Loucy (cell line): Measurements from ENCODE around the gene AMER2.

Source experiments
- H2AFZ ChIP-seq: fragments of 200-600 bp; sonication (generic); 2 replicates; pipeline ENCODE4 v1.6.0; 2016; ENCODE audit warnings: antibody characterized with exemption, mild to moderate bottlenecking, low read length, moderate library complexity
- H3F3A ChIP-seq: fragments of 200-600 bp; 2 replicates; pipeline ENCODE4 v1.6.0; 2016; ENCODE audit warnings: antibody characterized with exemption, low read depth, mild to moderate bottlenecking
- H3K27me3 ChIP-seq: fragments of 200-600 bp; sonication (generic); 2 replicates; pipeline ENCODE4 v1.6.1; 2014; ENCODE audit warnings: low read length, mild to moderate bottlenecking; ENCODE audit not compliant: insufficient read depth, poor library complexity, severe bottlenecking
- H3K36me3 ChIP-seq: fragments of 200-600 bp; sonication (generic); 2 replicates; pipeline ENCODE4 v1.6.1; 2016; ENCODE audit warnings: low read length; ENCODE audit not compliant: insufficient read depth
- H3K4me1 ChIP-seq: fragments of 200-600 bp; sonication (generic); 2 replicates; pipeline ENCODE4 v1.5.1; 2014; ENCODE audit warnings: low read length, mild to moderate bottlenecking; ENCODE audit not compliant: insufficient read depth, poor library complexity, severe bottlenecking
- H3K4me2 ChIP-seq: fragments of 200-600 bp; sonication (generic); 2 replicates; pipeline ENCODE4 v1.6.0; 2014; ENCODE audit warnings: antibody characterized with exemption, low read length, low read depth, mild to moderate bottlenecking; ENCODE audit not compliant: poor library complexity, severe bottlenecking
- H3K4me3 ChIP-seq: fragments of 200-600 bp; sonication (generic); 2 replicates; pipeline ENCODE4 v1.5.1; 2014; ENCODE audit warnings: low read length, mild to moderate bottlenecking, mixed read lengths; ENCODE audit not compliant: poor library complexity, severe bottlenecking
- H3K79me2 ChIP-seq: fragments of 200-600 bp; sonication (generic); 2 replicates; pipeline ENCODE4 v1.6.1; 2014; ENCODE audit warnings: low read length; ENCODE audit not compliant: insufficient read depth
- H3K9ac ChIP-seq: fragments of 200-600 bp; sonication (generic); 2 replicates; pipeline ENCODE4 v1.6.0; 2014; ENCODE audit warnings: mild to moderate bottlenecking, low read depth, low read length, moderate library complexity; ENCODE audit not compliant: poor library complexity, severe bottlenecking
- H3K9me2 ChIP-seq: fragments of 200-600 bp; sonication (generic); replicated peaks from 2 replicates; pipeline ENCODE4 v1.6.1; 2016; ENCODE audit warnings: low read depth, low read length, mixed read lengths
- H3K9me3 ChIP-seq: fragments of 200-600 bp; sonication (generic); 2 replicates; pipeline ENCODE4 v1.6.1; 2014; ENCODE audit warnings: mild to moderate bottlenecking, antibody characterized with exemption, low read length, low read depth; ENCODE audit not compliant: insufficient read depth
- H4K20me1 ChIP-seq: fragments of 200-600 bp; sonication (generic); 2 replicates; pipeline ENCODE4 v1.6.0; 2014; ENCODE audit warnings: antibody characterized with exemption, low read length, mild to moderate bottlenecking; ENCODE audit not compliant: insufficient read depth, poor library complexity, severe bottlenecking
- EZH2phosphoT487 ChIP-seq: fragments of 200-600 bp; IDR thresholded peaks from 2 replicates; pipeline ENCODE4 v1.6.1; 2018; ENCODE audit warnings: antibody characterized with exemption, mild to moderate bottlenecking, moderate library complexity, borderline replicate concordance
- TF ChIP-seq, protein P1 (sequence below): fragments of 200-600 bp; sonication (generic); conservative IDR thresholded peaks from 2 replicates; pipeline ENCODE4 v1.5.1; 2014; ENCODE audit warnings: mild to moderate bottlenecking, antibody characterized with exemption, low read length

Gene AMER2

DNA sequence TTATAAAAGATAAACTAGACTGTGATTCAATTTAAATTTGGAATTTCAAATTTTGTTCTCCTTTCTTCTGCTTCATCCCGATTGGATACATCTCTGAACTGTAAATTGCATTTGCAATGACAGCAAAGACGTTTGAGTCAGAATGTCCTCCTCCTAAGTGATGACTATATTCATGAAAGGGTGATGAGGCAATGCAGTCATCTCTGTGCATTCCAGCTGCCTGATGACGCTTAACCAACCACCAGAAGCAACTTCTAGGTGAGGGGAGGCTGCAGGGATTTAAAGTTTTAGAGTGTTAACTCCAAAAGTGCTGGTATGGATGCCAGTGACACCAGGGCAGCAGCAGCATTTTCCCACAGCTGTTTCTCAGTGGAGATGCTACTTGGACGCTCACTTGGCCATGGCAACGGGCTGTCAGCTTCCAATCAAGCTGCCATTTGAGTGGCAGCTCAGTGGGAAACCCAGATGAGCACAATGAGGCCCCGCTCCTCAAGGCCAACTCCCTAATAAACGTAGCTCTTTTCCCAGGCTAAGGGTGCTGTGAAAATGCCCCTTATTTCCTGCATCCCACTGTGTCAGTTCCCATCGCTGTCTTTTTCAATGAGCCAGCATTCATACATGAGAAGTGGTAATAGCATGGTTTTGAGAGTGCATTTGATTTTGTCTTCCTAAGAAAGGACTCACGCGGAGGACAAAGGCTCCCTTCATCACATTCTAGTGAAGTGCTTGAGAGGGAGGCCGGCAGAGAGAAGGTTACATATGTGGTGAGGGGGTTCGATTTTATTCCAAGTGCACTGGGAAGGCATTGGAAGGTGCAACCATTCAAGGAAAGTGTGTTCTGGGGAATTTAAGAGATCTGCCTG, 45.2 kb upstream of the AMER2 start:
- Histone ChIP-seq H3K4me3 (no peak overlapping the region), H3K79me2 (no peaks in the 10 kb centered on the region), H3F3A (no peaks in the 10 kb centered on the region), H3K4me2 (no peak overlapping the region), H2AFZ (no peak overlapping the region), H3K27me3 (no peaks in the 10 kb centered on the region), H3K9ac (no peak overlapping the region), H3K36me3 (no peaks in the 10 kb centered on the region), H3K9me3 (no peaks in the 10 kb centered on the region), H3K4me1 (no peaks in the 10 kb centered on the region), H3K9me2 (no peaks in the 10 kb centered on the region), H4K20me1 (no peaks in the 10 kb centered on the region)
- no peak for TF ChIP-seq EZH2phosphoT487
- TF ChIP-seq, protein P1, sequence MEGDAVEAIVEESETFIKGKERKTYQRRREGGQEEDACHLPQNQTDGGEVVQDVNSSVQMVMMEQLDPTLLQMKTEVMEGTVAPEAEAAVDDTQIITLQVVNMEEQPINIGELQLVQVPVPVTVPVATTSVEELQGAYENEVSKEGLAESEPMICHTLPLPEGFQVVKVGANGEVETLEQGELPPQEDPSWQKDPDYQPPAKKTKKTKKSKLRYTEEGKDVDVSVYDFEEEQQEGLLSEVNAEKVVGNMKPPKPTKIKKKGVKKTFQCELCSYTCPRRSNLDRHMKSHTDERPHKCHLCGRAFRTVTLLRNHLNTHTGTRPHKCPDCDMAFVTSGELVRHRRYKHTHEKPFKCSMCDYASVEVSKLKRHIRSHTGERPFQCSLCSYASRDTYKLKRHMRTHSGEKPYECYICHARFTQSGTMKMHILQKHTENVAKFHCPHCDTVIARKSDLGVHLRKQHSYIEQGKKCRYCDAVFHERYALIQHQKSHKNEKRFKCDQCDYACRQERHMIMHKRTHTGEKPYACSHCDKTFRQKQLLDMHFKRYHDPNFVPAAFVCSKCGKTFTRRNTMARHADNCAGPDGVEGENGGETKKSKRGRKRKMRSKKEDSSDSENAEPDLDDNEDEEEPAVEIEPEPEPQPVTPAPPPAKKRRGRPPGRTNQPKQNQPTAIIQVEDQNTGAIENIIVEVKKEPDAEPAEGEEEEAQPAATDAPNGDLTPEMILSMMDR: no peak

GRCh38 chr13:25215253-25215575, 43.1 kb upstream of the AMER2 start:
- no peaks in the 10 kb centered on the region for H3K27me3 ChIP-seq
- H3K4me2 ChIP-seq: no peak overlapping the region
- no peaks in the 10 kb centered on the region for H3F3A ChIP-seq
- no peak overlapping the region for H3K4me3 ChIP-seq
- no peak for TF ChIP-seq EZH2phosphoT487
- TF ChIP-seq, protein P1: no peak
- no peaks in the 10 kb centered on the region for H3K9me2 ChIP-seq
- no peaks in the 10 kb centered on the region for H3K9me3 ChIP-seq
- H3K79me2 ChIP-seq: no peaks in the 10 kb centered on the region
- no peak overlapping the region for H2AFZ ChIP-seq
- no peaks in the 10 kb centered on the region for H4K20me1 ChIP-seq
- no peak overlapping the region for H3K9ac ChIP-seq
- no peaks in the 10 kb centered on the region for H3K36me3 ChIP-seq
- no peaks in the 10 kb centered on the region for H3K4me1 ChIP-seq

- Histone ChIP-seq H3K27me3 (no peaks in the 10 kb centered on the region), H3K4me3 (no peak overlapping the region), H3K4me2 (no peak overlapping the region), H3K79me2 (no peaks in the 10 kb centered on the region), H3K9me3 (no peaks in the 10 kb centered on the region), H3F3A (no peaks in the 10 kb centered on the region), H2AFZ (no peak overlapping the region), H3K4me1 (no peaks in the 10 kb centered on the region), H3K9me2 (no peaks in the 10 kb centered on the region), H3K9ac (no peak overlapping the region), H3K36me3 (no peaks in the 10 kb centered on the region), H4K20me1 (no peaks in the 10 kb centered on the region)
- no peak for TF ChIP-seq EZH2phosphoT487
- TF ChIP-seq, protein P1: no peak
Measured at GRCh38 chr13:25214491-25215252, 42.6 kb upstream of the AMER2 start.
